GM19324 (cell line): ENCODE results near the gene ZNF358.

ENCODE experiments used
- ATAC-seq: cut with Tn5 transposase; IDR thresholded peaks from one replicate; pipeline ENCODE4 v1.9.1; 2021; ENCODE audit warnings: mild to moderate bottlenecking, moderate library complexity; ENCODE audit not compliant: unreplicated experiment, low FRiP score

Gene ZNF358

DNA sequence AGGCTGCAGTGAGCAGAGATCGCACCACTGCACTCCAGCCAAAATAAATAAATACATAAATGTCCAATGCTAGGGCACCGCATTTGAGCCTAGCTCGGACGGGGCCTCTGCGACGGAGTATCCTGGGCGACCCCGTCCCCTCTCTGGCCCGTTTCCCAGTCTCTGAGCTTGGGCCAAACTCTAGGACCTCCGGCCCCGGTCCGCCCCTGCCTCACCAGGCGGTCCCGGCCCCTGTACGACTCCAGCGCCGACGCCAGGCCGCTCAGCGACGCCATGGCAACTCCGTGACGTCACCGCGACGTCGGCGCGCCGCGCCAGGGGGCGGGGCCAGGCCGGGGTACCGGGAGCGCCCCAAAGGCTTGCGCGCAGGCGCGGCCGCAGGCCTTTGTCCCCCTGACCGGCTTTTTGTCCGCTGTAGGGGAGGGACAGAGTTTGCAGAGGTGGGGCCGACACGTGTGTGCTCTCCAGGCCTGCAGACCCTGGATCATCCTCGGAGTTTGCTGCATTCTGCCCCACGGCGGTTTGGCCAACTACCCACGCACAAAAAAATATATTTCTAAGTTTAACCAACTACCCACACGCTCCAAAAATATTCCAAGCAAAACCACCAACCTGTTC is 27.1 kb upstream of the ZNF358 start, which contains the start of gene PEX11G:
PEX11G (minus strand) TSS at position 300 of the 618 bp plus-strand sequence; CDS start at position 275, 25 bp downstream.
- ATAC-seq: no peak

DNA sequence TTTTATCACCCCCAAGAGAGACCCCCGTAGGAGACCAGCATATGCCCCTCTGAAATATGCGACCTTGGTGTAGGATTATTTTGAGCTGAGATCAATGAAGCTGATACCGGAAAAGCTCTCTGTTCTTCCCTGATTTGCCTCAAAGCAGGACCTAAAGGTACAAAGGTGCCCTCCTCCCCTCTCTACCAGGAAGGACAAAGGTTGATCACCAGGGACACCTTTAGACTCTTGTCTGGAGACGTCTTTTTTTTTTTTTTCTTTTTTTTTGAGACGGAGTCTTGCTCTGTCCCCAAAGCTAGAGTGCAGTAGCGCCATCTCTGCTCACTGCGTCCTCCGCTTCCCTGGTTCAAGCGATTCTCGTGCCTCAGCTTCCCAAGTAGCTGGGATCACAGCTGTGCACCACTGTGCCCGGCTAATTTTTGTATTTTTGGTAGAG is 26.3 kb upstream of the ZNF358 start:
- no peak for ATAC-seq

DNA sequence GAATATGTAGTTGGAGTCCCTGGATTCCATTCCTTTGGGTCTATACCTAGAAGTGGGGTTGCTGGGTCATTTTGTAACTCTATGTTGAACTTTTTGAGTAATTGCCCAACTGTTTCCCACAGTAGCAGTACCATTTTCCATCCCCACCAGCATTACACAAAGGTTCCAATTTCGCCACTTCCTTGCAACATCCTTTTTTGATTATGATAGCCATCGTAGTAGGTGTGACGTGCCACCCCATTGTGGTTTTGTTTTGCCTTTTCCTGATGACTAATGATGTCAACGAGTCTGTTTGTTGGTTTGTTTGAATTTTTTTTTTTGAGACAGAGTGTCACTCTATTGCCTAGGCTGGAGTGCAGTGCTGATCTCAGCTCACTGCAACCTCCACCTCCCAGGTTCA is 23.8 kb upstream of the ZNF358 start:
- ATAC-seq: no peak

DNA sequence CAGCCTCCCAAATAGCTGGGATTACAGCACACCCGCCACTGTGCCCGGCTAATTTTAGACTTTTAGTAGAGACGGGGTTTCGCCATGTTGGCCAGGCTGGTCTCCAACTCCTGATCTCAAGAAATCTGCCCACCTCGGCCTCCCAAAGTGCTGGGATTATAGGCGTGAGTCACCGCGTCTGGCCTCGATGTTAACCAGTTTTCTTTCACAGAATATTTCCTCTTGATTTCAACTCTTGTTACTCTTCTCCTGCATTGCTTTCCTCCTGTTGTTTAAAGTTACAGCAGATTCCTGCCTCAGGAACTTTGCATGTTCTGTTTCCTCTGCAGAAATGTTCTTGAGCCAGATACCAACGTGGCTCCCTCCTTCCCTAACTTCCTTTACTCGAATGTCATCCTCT is 23.3 kb upstream of the ZNF358 start:
- ATAC-seq: no peak

DNA sequence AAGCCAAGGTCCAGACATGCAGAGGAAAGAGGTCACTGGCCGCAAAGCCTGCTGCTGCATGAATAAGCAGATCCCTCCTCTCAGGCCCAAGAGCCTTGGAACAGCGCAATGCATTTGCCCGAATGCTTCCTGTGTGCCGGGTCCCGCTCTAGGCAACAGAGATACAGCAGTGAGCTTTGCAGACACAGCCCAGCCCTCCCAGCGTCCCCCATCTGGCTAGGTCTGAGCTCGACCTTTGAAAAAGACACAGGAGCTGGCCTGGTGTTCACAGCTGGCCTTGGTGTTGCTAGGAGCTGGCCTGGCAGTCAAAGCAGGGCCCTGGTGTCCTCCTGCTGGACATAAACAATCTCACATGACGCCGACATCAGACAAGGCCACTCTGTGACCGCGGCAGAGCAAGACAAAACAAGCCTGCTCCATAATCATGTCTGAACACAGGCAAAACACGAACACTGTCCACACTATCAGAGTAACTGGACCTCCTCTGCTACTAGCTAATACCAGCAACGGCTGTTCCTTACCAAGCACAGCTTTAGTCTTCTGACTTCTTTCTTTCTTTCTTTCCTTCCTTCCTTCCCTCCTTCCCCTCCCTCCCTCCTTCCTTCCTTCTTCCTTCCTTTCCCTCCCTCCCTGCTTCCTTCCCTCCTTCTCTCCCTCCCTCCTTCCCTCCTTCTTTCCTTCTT is 21.3 kb upstream of the ZNF358 start:
- ATAC-seq: no peak

DNA sequence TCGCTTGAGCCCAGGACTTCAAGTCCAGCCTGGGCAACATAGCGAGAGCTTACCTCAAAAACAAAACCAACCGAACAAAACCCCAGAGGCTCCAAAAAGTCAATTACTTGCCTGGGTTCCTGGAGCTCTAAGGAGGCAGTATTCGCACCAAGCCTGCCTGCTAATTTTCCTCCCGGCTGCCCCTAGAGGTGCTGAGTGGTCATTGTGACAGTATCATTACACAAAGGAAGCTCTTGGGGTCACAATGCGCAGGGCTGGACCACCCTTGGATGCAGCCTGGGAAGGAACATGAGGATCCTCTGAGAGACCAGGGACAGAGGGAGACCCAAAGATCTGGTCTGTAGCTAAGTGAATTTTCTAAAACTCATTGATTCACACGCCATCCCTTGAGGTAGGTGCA is 18.6 kb upstream of the ZNF358 start:
- ATAC-seq: no peak

DNA sequence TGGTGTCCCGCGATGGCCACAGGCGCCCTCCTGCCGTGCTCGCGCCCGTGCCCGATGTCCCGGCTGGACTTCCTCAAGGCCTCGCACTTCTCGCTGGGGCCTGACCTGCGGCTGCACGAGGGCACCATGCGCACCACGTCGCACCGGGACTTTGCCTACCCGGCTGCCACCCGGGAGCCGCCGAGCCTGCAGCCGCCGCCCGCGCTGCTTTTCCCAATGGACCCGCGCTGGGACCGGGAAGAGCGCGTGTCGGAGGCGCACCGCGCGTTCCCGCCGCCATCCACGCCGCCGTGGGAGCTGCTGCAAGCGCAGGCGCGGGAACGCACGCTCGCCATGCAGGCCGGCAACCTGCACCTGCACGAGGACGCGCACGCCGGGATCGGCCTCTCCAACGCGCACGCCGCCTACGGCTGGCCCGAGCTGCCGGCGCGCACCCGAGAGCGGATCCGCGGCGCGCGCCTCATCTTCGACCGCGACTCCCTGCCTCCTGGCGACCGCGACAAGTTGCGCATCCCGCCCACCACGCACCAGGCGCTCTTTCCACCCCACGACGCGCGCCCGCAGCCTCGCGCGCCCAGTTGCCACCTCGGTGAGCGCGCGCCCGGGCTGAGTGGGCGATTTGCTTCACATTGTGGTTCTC is 15.0 kb upstream of the ZNF358 start:
- no peak for ATAC-seq

DNA sequence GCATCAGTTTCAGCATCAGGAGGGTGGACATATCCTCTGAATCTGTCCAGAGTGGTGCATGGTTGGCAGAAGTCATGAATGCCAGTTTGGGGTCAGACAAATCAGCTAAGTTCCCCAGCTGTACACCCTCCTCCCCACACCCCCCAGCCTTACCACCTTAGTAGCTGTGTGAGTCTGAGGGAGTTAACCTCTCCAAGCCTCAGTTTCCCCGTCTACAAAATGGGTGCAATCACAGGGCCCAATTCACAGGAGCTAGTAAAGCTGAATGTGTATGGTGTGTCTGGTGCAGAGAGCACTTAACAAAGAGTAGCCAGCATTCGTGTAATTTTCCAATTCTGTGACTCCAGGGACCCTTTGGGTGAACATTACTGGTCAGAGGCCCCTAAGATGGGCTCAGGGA is 13.4 kb upstream of the ZNF358 start:
- ATAC-seq: no peak

DNA sequence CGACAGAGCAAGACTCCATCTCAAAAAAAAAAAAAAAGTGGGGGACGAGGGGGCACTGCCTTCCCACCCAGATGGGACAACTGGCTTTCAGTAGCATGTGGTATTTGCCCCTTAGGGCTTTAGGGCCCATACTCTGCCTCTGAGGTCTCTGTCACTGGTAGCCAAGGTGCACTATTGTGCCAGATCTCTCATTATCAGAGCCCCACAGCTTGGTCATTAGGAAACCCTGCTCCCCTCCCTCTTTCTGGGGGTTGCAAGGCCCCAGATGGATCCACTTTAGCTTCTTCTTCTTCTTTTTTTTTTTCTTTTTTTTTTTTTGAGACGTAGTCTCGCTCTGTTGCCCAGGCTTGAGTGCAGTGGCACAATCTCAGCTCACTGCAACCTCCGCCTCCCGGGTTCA is 11.2 kb upstream of the ZNF358 start:
- ATAC-seq: no peak

DNA sequence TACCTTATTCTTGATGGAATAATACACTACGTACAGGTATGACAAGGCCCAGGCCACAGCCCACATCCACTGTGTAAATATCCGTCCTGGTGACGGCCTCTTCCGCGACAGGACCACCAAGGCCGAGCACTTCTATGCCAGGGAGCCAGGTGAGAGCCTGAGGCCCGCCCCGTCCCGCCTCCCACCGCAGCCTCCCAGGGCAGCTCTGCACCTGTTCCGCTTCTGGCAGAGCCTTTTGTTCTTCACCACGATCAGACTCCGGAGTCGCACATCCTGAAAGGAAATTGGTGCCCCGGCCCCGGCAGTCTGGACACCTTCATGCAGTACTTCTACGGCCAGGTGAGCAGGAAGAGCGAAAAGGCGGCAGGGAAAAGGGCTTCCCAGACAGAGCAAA is 10.6 kb upstream of the ZNF358 start:
- ATAC-seq: no peak

DNA sequence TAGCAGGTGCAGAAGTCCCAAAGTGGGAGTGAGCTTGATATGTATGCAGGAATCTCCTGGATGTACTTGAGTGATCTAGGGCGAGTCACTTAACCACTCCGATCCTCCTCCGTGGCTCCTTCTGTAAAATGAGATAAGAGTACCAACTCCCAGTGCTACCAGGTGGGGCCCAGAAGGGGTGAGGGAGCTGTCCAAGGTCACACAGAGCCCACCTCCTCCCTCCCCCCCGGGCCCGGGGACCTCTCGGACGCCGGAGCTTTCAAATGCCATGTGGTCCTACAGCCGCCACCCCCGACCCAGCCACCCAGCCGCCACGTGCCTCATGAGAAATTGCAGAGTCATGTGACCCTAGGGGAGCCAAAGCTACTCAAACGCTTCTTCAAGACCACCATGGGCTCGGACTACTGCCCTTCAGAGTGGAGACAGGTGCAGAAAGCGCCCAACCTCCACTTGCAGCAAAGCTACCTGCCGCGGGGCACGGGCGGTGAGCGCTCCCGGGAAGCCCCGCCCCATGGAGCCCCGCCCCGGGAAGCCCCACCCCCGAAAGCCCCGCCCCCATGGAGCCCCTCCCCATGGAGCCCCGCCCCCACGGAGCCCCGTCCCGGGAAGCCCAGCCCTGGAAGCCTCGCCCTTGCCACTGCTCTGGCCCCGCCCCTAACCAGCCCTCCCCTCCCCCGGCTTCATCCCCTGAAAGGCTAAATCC is 10.1 kb upstream of the ZNF358 start:
- ATAC-seq: no peak

DNA sequence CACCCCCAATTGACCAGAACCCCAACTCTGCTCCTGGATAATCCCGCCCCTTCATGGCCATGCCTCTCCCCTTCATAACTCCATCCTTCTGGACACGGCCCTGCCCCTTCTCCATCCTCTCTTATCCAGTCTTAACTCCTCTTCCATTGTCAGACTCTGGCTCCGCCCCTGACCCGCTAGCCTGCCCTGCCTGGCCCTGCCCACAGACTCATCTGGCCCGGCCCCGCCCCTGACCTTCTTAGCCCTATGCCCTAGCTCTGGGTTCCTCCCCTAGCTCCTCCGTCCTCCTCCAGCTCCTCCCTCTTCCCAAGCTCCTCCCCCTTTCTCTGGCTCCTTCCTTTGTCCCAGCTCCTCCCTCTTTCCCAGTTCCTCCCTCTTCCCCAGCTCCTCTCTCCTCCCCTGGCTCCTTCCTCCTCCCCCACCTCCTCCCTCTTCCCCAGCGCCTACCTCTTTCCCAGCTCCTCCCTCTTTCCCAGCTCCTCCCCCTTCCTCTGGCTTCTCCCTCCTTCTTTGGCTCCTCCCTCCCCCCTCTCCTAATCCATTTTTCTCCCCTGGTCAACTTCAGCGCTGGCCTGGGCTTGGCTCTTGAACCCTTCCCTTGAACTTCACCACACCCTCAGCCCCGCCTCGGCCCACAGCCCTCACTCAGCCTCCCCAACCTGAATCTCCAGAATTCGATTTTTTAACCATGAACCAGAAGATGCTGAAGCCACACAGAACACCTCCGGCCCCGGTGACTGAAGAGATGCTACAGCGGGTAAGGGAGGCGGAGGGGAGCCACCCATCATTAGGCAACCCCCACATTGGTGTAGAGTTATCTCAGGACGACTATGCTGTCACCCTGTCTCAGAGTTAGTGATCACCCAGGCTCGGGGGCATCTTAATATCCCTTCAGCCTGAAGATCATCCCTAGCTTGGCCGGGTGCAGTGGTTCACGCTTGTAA is 9.2 kb upstream of the ZNF358 start:
- no peak for ATAC-seq

DNA sequence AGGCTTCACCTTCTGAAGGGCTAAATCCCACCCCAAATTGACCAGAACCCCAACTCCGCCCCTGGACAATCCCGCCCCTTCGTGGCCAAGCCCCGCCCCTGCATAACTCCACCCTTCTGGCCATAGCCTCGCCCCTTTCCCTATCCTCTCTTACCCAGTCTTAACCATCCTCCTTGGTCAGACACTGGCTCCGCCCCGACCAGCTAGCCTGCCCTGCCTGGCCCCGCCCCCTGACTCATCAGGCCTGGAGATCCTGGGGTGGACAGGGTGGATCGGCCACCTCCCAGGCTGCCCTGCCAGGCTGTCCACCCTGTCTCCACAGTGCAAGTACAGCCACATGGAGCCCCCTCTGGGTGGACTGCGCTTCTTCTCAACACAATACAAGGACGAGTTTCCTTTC is 8.0 kb upstream of the ZNF358 start:
- no peak for ATAC-seq

DNA sequence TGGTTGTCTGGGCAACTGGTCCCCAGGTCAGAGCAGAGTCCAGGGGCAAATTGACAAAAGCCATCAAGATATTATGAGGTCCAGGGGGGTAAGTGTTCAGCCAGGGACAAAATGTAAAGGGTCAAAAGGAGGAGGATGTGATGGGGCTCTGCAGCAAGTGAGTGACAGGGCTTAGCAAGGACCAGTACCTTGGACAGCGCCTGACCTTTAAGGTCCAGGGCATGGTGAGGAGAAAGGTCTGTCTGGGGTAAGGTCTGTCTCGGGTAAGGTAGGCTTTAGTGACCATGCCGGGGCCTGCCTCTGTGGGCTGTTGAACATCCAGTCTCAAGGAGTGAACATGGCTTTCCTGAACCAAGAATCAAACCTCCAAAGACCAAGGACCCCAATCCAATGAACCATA is 6.3 kb upstream of the ZNF358 start:
- no peak for ATAC-seq

DNA sequence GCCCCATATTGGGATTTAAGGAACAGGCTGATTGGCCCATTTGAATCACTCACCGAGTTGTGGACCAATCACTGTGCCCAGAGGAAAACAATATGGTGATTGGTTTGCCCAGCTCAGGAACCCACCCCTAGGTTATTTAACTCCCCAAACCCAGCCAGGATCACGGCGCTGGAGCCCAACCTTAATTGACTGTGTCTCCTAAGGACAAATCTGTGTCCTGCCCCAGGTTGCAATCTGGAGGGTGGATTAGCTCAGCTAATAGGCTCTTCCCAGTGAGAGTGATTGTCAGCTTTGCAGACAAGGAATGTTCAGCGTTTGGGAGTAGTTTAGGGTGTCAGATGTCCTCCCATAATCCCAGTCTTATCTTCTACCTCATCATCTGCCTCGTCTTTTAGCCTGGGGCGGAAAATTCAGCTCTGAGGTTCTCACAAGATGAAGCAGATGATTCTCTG is 3.5 kb upstream of the ZNF358 start:
- ATAC-seq: no peak

DNA sequence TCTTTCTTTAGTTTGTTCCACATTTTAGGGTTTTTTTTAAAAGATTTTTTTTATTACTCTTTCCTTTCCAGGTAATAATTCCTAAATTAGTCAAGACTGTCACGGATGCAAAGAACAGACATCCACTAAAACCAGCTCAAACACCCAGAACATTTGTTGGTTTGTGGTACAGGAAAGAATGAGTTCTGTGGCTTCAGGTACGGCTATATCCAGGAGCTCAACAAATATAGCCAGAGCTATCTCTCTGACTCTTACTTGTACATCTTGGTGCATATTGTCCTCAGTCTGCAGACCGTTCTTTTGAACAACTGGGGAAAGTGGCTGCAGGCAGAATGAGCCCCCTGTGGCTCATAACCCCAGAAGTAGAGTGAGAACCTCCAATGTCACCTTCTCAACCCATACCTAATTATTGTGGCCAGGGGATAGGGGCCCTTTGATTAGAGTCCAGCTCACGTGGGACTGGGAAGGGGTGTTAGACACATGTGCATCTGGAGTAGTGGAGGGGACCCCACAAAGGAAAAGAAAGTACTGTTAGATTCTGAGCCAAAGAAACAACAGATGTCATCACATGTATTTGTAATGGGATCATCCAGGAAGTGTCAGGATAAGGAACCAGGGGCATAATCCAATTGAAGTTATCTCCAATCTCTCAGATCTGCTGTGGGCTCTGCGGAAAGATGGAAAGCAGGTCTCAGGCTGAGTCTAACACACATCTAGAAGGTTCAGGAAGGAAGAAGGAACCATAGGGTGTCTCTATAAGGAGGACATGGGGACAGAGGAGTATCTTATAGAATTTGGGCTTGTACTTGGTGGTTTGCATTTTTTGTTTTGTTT is 1.9 kb upstream of the ZNF358 start:
- no peak for ATAC-seq

DNA sequence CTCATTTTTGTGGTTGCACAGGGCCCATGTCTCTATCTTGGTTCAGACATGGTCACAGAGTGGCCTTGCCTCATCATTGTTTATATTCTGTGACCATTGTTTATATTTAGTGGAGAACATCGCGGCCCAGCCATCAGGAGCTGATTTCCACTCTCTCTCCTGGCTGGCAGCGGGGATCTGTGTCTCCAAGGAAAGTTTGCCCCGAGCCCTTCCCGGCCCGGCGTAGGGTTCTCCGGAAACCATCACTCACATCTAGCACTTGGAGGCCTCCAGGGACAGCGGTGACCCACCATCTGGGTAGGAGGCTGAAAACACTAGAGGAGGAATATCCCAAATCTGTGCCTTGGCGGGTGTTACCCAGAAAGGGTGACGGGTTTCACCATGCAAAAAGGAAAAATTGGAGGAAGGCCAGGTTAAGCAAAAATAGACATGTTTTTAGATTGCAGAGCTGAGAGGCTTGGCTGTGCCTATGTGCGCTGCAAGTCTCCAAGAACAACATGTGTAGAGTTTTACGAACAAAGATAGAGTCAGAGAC is 726 bp upstream of the ZNF358 start:
- ATAC-seq: no peak

DNA sequence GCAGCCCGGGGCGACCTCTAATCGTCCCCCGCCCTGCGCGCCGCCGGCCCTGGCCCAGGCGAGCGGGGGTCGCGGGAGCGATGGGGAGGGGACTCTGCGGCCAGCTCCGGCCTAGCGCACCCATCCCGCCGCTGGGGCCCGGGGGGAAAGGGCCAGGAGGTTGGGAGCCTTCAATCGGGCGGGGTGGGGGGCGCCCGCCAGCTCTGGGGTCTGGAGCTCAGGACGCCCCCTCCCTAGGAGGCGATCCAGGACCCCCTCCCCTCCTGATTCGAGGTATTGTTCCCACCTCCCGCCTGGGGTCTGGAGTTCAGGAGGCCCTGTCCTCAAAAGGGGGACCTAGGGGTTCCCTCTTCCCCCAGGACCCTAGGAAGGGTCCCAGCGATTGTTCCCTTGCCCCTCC is 430 bp downstream of the ZNF358 start:
- no peak for ATAC-seq

DNA sequence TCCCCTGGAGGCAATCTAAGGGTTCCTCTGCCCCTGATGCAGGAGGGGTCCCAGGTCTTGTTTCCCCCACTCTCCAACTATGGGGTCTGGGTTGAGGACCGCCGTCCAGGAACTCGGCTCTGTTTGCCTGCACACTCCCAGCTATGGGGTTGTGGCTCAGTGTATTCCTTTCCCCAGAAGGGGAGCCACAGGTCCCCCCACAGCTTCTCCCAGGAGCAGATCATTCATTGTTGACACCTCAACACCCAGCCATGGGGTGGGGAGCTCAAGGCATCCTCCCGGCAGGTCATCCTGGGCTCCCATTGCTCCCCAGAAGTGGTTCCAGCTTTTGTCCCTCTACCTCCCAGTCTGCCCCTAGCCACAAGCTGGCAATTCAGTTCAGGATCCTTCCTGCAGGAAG is 975 bp downstream of the ZNF358 start:
- ATAC-seq: no peak
